ENCODE results near the gene MARCHF10.

MARCHF10 gene

DNA sequence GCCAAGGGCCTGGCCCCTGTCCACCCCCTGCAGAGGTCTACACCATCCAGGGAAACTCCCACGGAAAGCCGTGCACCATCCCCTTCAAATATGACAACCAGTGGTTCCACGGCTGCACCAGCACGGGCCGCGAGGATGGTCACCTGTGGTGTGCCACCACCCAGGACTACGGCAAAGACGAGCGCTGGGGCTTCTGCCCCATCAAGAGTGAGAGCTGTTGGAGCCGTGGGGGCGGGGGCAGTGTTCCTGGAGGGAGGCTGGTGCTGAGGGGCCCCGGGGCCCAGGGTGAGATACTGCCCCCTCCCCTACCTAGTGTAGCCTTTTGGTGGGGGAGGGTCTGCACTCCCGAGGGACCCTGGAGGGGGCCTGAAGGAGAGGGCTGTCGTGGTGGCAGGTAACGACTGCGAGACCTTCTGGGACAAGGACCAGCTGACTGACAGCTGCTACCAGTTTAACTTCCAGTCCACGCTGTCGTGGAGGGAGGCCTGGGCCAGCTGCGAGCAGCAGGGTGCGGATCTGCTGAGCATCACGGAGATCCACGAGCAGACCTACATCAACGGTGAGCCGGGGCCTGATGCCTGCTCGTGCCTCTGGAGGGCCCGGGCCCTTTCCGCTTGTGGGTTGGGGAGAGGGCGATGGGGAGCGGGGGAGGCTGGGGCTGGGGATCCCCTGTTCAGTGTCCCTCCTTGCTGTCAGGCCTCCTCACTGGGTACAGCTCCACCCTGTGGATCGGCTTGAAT lies 141.9 kb downstream of the MARCHF10 start:
- Mint-ChIP-seq H3K9me3 (peaks cover 4 to 5% of the 10 kb centered on the region in 2 donors), H3K4me1 (peaks cover 20% of the 10 kb centered on the region), H3K27me3 (no peaks in the 10 kb centered on the region), H3K27ac (no peak overlapping the region), H3K4me3 (no peak overlapping the region)
- ATAC-seq (peak; percentile 45), DNase-seq (no peak)

DNA sequence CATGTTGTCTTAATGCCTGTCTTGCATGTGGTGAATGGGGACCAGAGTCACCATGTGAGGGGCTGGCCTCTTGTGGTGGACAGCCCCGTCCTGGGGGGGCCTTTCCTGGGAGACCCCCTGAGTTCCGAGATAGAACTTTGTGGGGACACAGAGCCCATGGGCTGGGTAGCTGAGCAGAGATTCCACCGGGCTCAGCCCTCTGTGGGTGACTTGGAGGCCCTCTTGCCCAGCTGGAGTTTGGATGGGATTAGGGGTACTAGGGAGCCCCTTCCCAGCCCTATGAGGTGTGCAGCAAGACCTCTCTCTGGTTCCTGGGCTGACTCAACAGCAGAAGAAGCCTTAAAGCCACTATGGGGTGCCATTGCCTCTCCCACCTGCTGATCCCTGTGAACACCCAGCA lies 142.5 kb downstream of the MARCHF10 start:
- H3K9me3 Mint-ChIP-seq = peaks cover 9 to 12% of the 10 kb centered on the region in 2 donors
- DNase-seq (no peak), ATAC-seq (no peak)
- H3K27ac Mint-ChIP-seq = no peak overlapping the region
- H3K27me3 Mint-ChIP-seq = no peaks in the 10 kb centered on the region
- H3K4me3 Mint-ChIP-seq = no peak overlapping the region
- H3K4me1 Mint-ChIP-seq = peaks cover 20% of the 10 kb centered on the region

DNA sequence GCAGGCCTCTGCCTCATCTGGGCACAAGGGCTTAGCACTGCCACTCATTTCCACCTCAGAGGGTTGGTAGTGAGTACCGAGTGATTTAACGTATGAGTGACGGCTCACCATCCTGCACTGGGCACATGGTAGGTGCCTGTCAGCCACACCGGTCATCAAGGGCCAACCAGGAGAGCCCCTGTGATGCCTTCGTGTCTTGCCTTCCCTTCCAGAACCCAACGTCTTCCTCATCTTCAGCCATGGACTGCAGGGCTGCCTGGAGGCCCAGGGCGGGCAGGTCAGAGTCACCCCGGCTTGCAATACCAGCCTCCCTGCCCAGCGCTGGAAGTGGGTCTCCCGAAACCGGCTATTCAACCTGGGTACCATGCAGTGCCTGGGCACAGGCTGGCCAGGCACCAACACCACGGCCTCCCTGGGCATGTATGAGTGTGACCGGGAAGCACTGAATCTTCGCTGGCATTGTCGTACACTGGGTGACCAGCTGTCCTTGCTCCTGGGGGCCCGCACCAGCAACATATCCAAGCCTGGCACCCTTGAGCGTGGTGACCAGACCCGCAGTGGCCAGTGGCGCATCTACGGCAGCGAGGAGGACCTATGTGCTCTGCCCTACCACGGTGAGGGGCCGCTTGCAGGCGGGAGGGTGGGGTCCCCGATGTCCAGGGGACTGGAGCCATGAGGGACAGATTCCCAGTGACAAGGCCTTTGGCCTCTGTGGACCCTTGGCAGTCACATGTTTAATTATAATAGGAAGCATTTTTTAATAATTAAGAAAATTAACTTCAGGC lies 143.6 kb downstream of the MARCHF10 start:
- ATAC-seq (no peak), DNase-seq (no peak)
- peaks cover 16 to 22% of the 10 kb centered on the region in 2 donors for H3K9me3 Mint-ChIP-seq
- H3K4me3 Mint-ChIP-seq = no peak overlapping the region
- H3K27ac Mint-ChIP-seq = no peak overlapping the region
- H3K4me1 Mint-ChIP-seq = peaks cover 20% of the 10 kb centered on the region
- H3K27me3 Mint-ChIP-seq = no peaks in the 10 kb centered on the region

DNA sequence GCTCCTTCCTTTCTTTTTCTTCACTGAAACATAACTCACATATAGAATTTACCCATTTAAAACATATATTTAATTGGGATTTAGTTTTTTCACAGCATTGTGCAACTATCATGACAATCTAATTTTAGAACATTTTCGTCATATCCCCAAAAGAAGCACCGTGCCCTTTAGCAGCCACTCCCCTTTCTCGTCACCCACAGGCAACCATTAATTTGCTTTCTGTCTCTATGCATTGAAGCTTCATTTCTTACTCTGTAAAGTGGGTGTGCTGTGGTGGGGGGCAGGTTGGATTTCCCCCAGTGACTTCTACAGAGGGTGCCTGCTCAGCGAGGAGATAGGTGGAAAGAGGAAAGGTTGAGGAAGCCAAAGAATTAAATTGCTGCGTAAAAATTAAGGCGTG lies 144.8 kb downstream of the MARCHF10 start:
- no peaks in the 10 kb centered on the region for H3K27me3 Mint-ChIP-seq

DNA sequence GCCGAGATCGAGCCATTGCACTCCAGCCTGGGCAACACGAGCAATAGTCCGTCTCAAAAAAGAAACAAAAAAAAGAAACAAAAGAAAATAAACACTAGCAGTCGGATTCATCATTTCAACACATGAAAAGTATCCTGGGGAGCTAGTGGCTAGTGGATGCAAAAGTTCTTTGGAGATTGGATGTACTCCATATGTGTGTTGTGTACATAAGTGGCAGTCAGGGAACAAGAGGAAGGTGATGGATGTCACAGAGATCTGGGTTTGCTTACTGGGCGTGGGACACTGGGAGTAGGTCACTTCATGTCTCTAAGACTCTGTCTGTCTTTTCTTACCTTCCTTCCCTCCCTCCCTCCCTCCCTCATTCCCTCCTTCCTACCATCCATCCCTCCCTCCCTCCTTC lies 145.3 kb downstream of the MARCHF10 start:
- no peak for DNase-seq
- H3K4me1 Mint-ChIP-seq = peaks cover 10% of the 10 kb centered on the region
- no peaks in the 10 kb centered on the region for H3K27me3 Mint-ChIP-seq
- ATAC-seq = no peak
- H3K4me3 Mint-ChIP-seq = no peak overlapping the region
- H3K9me3 Mint-ChIP-seq = peaks cover 17 to 23% of the 10 kb centered on the region in 2 donors
- no peak overlapping the region for H3K27ac Mint-ChIP-seq

More for the DNA sequence above, 144.8 kb downstream of the MARCHF10 start:
- Mint-ChIP-seq H3K9me3 (peaks cover 17 to 23% of the 10 kb centered on the region in 2 donors), H3K27ac (peak overlapping the region in 1 of 2 donors; percentile 56), H3K4me1 (peaks cover 13% of the 10 kb centered on the region), H3K4me3 (no peak overlapping the region)
- ATAC-seq = no peak
- no peak for DNase-seq

DNA sequence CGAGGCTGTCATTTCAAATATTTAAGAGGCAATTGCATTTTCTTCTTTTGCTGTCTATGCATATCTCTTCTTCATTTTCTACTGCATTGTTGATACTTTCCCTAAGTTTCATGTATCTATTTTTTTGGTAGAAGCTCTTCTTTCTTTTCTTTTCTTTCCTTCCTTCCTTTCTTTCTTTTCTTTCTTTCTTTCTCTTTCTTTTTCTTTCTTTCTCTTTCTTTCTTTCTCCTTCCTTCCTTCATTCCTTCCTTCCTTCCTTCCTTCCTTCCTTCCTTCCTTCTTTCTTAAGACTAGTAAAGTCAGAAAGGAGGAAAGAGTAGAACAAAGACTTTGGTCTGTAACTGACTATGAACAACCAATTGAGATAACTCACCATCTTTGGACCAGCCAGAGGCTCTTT lies 146.8 kb downstream of the MARCHF10 start:
- peaks cover 17 to 23% of the 10 kb centered on the region in 2 donors for H3K9me3 Mint-ChIP-seq
- H3K4me1 Mint-ChIP-seq = peaks cover 6% of the 10 kb centered on the region
- ATAC-seq (no peak), DNase-seq (no peak)
- peaks cover 3% of the 10 kb centered on the region for H3K27me3 Mint-ChIP-seq
- H3K4me3 Mint-ChIP-seq = no peak overlapping the region
- no peak overlapping the region for H3K27ac Mint-ChIP-seq

DNA sequence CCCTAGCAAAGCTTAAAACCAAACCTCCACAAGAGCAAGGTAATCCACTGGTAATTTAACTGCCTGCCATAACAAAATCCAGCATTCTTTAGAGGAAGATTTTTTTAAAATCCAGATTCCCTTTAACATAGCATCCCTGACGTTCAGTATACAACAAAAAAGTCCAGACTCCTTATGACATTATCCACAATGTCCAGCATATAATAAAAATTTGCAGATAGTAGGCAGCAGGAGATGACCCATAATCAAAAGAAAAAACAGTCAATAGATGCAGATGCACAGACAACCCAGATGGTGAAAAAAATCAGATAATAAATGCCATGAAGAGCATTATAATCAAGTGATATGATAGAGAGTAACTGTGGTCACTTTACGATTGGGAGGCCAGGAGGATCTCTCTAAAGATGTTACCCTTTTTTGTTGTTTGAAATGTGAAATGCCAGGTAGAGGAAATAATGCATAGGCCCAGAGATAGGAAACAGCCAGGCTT lies 147.4 kb downstream of the MARCHF10 start:
- no peak overlapping the region for H3K4me3 Mint-ChIP-seq
- H3K4me1 Mint-ChIP-seq = peaks cover 6% of the 10 kb centered on the region
- ATAC-seq = no peak
- peaks cover 10% of the 10 kb centered on the region for H3K27me3 Mint-ChIP-seq
- H3K9me3 Mint-ChIP-seq = peaks cover 17 to 23% of the 10 kb centered on the region in 2 donors
- no peak overlapping the region for H3K27ac Mint-ChIP-seq
- no peak for DNase-seq

DNA sequence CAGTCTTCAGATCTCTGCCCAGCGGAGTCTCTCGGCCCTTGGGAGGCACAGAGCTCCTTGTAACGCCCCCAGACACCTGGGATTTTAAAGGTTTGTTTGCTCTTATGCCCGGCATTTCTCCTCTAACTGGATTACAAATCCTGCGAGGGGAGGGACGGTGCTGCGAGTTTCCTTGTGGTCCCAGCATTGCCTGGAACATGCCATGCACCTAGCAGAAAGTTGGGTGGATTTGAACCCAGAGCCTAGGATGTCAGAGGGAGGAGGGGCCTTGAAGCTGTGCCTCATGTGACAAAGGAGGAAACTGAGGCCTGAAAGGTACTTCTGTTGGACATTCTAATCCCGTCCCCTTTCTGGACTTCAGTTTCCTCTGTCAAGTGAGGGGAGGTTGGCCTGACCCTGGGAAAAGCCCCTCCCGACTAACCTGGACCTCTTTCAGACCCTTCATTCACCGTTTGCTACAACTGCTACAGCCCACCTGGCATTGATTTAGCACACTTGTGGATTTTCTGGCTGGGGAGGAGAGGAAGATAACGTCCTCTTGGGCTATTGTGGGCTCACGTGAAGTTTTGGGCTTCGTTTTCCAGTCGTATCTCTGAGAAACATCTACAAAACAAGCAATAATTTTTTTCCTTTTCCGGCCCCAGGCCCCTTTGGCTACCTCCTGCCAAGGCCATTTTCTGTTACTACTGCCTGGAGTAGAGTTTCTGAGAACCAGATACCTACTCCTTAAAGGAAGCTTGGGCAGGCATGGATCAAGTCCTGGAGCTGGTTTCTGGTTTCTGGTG lies 149.8 kb downstream of the MARCHF10 start:
- DNase-seq = no peak
- H3K4me1 Mint-ChIP-seq = peaks cover 15% of the 10 kb centered on the region
- no peak overlapping the region for H3K4me3 Mint-ChIP-seq
- H3K27me3 Mint-ChIP-seq = peaks cover 21% of the 10 kb centered on the region
- ATAC-seq = no peak
- no peak overlapping the region for H3K27ac Mint-ChIP-seq
- peaks cover 17 to 23% of the 10 kb centered on the region in 2 donors for H3K9me3 Mint-ChIP-seq

DNA sequence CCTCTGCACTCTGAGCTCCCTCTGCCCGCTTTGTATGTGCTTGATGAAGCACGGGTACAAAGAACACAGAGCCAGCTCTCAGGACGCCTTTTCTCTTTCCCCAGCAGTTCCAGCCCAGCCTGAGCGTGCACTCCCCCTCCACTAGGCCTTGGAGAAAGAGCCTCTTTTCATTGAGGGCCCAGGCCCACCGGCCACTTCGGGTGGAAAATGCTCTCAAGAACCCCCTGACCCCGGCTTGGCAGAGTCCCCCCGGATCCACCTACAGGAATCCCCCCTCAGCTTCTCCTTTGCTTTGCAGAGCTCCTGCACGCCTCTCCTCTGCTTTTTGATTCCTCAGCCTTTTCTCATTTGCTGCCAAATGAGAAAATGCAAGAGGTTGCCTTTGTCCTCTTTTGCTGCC lies 150.4 kb downstream of the MARCHF10 start:
- ATAC-seq (no peak), DNase-seq (no peak)
- Mint-ChIP-seq H3K4me1 (peaks cover 20% of the 10 kb centered on the region), H3K4me3 (no peak overlapping the region), H3K27me3 (peaks cover 21% of the 10 kb centered on the region), H3K27ac (no peak overlapping the region), H3K9me3 (peaks cover 17 to 23% of the 10 kb centered on the region in 2 donors)

DNA sequence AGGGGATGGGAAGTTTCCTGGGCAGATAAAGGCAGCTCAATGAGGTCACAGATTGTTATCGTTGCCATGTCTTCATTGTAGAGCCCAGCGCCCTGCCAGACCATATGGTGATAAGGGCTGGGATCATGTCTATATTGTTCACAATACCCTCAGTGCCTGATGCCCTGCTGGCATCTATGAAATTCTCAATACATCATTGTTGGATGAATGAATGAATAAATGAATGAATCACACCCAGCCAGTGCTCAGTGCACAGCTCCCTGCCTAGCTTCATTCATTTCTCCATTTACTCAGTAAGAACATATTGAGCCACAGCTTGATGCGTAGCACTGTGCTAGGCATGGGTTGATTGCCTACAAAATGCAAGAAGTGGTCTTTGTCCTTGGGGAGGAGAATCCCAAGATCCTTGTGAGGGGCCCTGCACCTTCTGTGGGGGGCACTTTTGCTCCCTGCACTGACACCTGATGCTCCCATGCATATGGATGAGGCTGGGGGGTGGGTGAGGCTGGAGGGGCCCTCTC lies 150.9 kb downstream of the MARCHF10 start:
- peaks cover 25% of the 10 kb centered on the region for H3K4me1 Mint-ChIP-seq
- peaks cover 21% of the 10 kb centered on the region for H3K27me3 Mint-ChIP-seq
- DNase-seq = no peak
- ATAC-seq = no peak
- H3K27ac Mint-ChIP-seq = no peak overlapping the region
- H3K4me3 Mint-ChIP-seq = no peak overlapping the region
- H3K9me3 Mint-ChIP-seq = peaks cover 17 to 23% of the 10 kb centered on the region in 2 donors

DNA sequence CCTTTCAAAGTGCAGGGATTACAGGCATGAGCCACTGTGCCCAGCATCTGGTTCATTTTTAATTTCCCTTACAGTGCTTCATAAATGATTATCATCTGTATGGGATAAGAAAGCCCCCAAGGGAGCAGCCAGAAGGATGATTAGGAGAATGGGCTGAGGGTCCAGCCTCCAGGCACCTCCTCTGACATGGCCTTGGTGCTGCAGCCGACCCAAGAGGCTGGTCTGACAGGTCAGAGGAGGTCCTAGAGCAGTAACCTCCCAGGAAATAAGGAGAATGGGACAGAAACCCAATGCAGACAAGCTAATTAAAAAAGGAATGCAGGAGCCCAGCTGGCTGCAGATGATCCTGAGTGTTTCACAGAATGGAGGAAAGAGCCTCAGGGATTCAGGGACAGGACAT lies 151.7 kb downstream of the MARCHF10 start:
- DNase-seq = no peak
- peaks cover 16 to 20% of the 10 kb centered on the region in 2 donors for H3K9me3 Mint-ChIP-seq
- H3K4me1 Mint-ChIP-seq = peaks cover 32% of the 10 kb centered on the region
- ATAC-seq = no peak
- no peak overlapping the region for H3K27ac Mint-ChIP-seq
- H3K4me3 Mint-ChIP-seq = no peak overlapping the region
- H3K27me3 Mint-ChIP-seq = peaks cover 23% of the 10 kb centered on the region

DNA sequence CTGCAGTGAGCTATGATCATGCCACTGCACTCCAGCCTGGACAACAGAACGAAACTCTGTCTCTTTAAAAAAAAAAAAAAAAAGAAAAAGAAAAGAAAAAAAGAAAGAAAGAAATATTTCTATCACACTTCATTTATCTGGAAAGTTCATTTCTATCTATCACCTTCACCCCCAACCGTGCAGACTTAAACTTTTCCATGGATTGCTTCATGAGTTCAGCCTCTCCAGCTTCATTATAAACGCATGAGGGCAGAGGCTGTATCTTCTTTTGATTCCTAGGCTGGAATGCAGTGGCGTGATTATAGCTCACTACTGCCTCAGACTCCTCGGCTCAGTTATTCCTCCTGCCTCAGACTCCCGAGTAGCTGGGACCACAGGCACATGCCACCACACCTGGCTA lies 152.5 kb downstream of the MARCHF10 start:
- H3K27ac Mint-ChIP-seq = no peak overlapping the region
- peaks cover 9 to 12% of the 10 kb centered on the region in 2 donors for H3K9me3 Mint-ChIP-seq
- ATAC-seq = no peak
- no peak overlapping the region for H3K4me3 Mint-ChIP-seq
- DNase-seq = no peak
- peaks cover 32% of the 10 kb centered on the region for H3K4me1 Mint-ChIP-seq
- H3K27me3 Mint-ChIP-seq = peaks cover 31% of the 10 kb centered on the region

DNA sequence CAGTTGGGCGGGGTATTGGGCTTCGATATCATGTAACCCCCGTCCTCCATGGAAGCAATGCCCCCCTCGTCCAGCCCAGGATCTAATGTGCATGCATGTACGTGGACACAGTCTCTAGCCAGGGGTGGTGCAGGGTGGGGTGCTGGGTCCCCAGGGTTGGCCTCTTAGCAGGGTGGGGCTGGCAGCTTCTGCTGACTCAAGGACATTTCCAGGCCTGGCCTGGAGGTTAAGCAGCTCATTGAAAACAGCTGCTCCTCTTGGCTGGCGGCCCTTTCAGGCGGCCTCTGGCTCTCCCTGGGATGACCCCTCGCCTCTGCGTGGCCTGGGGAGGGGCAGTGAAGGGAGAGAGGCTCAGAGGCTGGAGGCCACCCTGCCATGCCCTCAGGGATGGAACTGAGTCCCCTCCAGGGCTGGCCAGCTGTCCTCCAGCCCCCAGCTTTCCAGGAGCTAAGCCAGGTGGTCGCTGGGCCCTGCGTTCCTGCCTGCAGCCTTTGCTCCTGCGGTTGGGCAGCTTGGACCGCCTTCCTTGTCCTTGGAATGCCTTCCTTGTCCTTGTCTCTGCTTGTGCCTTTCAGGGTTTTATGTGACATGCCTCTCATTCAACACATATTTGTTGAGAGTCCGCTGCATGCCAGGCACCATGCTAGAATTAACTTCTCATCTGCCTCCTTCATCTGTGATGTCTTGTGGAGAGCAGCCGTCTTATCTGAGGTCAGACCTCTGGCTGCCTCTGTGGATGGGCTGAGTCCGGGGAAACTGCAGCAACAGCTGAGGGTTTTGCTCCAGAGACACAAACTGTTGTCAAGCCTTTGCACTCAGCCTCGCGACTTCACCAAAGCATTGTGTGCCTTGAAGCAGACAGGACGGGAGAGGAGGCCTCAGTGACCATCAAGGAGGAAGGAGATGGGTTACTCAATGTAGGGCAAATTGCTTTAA lies 154.0 kb downstream of the MARCHF10 start:
- no peak for DNase-seq

DNA sequence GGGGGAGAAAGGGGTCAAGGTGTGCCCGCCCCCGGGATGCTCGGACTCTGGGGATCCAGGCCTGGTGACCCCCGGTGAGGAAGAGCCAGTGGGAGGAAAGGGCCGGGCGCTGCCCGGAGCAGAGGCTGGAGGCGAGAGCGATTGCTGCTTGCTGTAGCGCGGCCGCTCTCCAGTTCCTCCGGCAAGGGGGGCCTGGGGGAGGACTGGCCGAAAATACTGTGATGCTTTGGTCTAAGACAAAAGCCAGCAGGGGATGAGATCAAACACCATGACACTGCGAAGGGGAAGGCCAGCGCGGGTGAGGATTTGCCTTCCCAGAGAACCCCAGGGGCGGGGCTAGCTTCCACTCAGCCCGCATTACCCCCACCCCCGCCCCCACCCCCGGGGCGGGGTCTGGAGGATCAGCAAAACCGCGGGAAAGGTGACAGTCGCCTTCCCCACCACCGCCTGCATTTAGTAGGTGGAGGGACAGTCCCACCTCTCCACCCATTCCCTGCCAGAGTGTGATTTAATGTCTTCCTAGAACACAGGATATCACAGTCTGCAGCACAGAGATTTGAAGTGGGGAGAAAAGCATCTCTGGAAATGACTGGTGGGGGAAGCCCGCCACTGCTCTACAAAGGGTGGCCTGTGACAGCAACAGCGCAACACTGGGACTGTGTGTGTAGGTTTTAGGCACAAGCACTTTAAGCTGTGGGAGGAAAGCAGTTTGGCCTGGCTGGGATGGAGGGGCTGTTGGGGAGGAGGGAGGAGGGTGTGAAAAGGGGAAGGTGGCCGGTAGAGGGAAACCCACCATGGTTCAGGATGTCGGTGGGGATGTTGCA lies 154.9 kb downstream of the MARCHF10 start:
- peak overlapping the region; percentile 27 to 66 for H3K27ac Mint-ChIP-seq
- peaks cover 36% of the 10 kb centered on the region for H3K27me3 Mint-ChIP-seq

More for the DNA sequence above, 154.0 kb downstream of the MARCHF10 start:
- Mint-ChIP-seq H3K27me3 (peaks cover 36% of the 10 kb centered on the region), H3K4me3 (peak overlapping the region; percentile 87 to 91), H3K9me3 (no peaks in the 10 kb centered on the region), H3K4me1 (peaks cover 32% of the 10 kb centered on the region), H3K27ac (no peak overlapping the region)
- peak; percentile 17 for ATAC-seq

More for the DNA sequence above, 154.9 kb downstream of the MARCHF10 start:
- ATAC-seq (peak; percentile 93), DNase-seq (peak; percentile 93 to 97)
- no peaks in the 10 kb centered on the region for H3K9me3 Mint-ChIP-seq
- peak overlapping the region; percentile 87 to 91 for H3K4me3 Mint-ChIP-seq
- peaks cover 32% of the 10 kb centered on the region for H3K4me1 Mint-ChIP-seq
